Activated CD4-positive, alpha-beta memory T cell treated with anti-CD3 and anti-CD28 coated beads for 36 hours (primary cell): Measurements from ENCODE around the gene PLXNA4. TPM values are rescaled to one million over a fixed set of nuclear protein-coding genes. Genes with fewer than 3 reads are reported as not detected.
"Not testable (repeated sequence)": the region's sequence is repeated elsewhere in the genome, so short reads cannot be mapped to it uniquely, and the experiment has no call there.

Source experiments
- CTCF ChIA-PET: fragments of 350-600 bp; sonication (Branson Sonifier 250); formaldehyde crosslinking; loops from one replicate; lab custom pipeline; 2021; ENCODE audit warnings: antibody characterized with exemption, inconsistent platforms; lab: Charles Lee
- POLR2A ChIA-PET: fragments of 350-600 bp; sonication (Branson Sonifier 250); formaldehyde crosslinking; loops from one replicate; lab custom pipeline; 2021; ENCODE audit warnings: antibody characterized with exemption; lab: Charles Lee
- DNase-seq: peaks from one replicate; pipeline ENCODE4 v3.0.0-alpha.2; 2020
- H3K27ac Mint-ChIP-seq: one replicate; pipeline ENCODE4 v1.8.0; 2021; ENCODE audit warnings: mixed read lengths
- H3K27me3 Mint-ChIP-seq: one replicate; pipeline ENCODE4 v1.8.0; 2021; ENCODE audit warnings: mixed read lengths
- H3K36me3 Mint-ChIP-seq: one replicate; pipeline ENCODE4 v1.8.0; 2021; ENCODE audit warnings: mixed read lengths
- H3K4me1 Mint-ChIP-seq: one replicate; pipeline ENCODE4 v1.8.0; 2021; ENCODE audit warnings: low read depth, mixed read lengths
- H3K4me3 Mint-ChIP-seq: one replicate; pipeline ENCODE4 v1.8.0; 2021; ENCODE audit warnings: mild to moderate bottlenecking, mixed read lengths
- H3K9me3 Mint-ChIP-seq: one replicate; pipeline ENCODE4 v1.8.0; 2021; ENCODE audit warnings: mixed read lengths
- intact Hi-C: fragments of 100-400 bp; cut with micrococcal nuclease; formaldehyde crosslinking; loops from one replicate; pipeline ENCODE4 v1.15.1; 2023
- total RNA-seq, 2 experiments: library from RNA; stranded (reverse); gene quantifications; one replicate each; pipeline ENCODE4 v1.2.3, GENCODE V29; 2021

Gene PLXNA4
- total RNA-seq, 2 experiments from 2014 or later, result 0.17 to 0.24 TPM

DNA sequence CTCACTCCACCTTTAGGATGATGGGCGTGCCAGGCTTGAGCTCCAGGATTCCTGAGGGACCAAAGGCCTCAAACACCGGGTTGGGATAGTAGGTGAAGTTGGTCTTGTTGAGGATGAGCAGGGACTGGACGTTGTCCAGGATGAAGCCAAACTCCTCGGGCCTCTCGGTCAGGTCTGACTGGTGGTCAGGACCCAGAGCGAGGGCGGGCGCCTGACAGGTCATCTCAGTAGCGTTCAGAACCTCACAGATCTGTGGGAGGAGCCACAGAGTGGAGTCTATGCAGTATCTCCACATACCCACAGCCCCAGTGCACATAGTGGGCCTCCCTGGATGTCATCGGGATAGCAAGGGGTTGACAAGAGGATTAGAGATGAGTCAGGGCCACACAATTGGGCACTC, 394.9 kb downstream of the PLXNA4 start:
- ChIA-PET CTCF (no interaction called here), POLR2A (no interaction called here)
- Mint-ChIP-seq H3K4me3 (no peak overlapping the region), H3K36me3 (no peaks in the 10 kb centered on the region), H3K4me1 (no peaks in the 10 kb centered on the region), H3K27me3 (no peaks in the 10 kb centered on the region), H3K27ac (no peak overlapping the region), H3K9me3 (no peaks in the 10 kb centered on the region)
- no peak for DNase-seq
- intact Hi-C loops, result no loop called here

DNA sequence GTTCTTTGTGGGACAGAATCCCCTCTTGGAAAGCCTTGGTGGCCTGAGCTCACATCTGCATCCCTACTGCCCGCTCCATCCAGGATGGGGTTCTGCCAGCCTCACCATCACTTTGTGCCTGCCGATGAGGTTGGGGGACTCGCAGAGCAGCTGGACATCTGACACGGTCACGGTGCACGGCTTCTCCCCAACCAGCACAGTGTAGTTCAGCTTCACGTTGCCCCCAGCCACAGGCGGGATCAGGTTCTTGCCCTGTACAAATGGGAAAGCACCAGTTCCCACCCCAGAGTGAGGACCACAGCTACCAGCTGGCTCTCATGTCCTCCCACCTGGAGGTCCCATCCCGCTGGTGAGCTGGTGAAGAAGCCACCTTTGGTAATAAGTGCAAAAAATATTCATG, 395.8 kb downstream of the PLXNA4 start:
- no peak overlapping the region for H3K4me3 Mint-ChIP-seq
- H3K27me3 Mint-ChIP-seq, result no peaks in the 10 kb centered on the region
- intact Hi-C loops, result no loop called here
- no peak overlapping the region for H3K27ac Mint-ChIP-seq
- no peaks in the 10 kb centered on the region for H3K36me3 Mint-ChIP-seq
- no peaks in the 10 kb centered on the region for H3K9me3 Mint-ChIP-seq
- no peaks in the 10 kb centered on the region for H3K4me1 Mint-ChIP-seq
- no peak for DNase-seq
- ChIA-PET CTCF (no interaction called here), POLR2A (no interaction called here)

DNA sequence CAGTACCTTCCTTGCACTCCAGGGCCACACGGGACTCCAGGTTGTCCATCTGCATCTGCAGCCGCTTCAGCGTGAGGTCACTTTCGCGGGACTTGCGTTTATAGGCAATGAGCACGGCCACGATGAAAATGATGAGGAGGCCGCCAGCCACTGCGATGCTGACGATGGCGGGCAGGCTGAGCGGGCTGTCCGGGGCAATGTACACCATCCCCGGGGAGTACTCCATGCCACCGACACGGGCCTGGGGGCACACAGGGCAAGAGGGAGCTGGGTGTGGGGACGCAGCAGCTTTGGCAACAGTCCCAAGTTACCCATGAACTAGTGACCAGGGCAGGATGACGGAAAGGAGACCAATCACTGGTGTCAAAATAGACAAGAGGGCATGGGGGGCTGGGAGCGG, 396.6 kb downstream of the PLXNA4 start:
- no peaks in the 10 kb centered on the region for H3K27me3 Mint-ChIP-seq
- intact Hi-C loops, result no loop called here
- H3K27ac Mint-ChIP-seq, result no peak overlapping the region
- DNase-seq, result no peak
- no peaks in the 10 kb centered on the region for H3K4me1 Mint-ChIP-seq
- no peaks in the 10 kb centered on the region for H3K9me3 Mint-ChIP-seq
- CTCF ChIA-PET, result no interaction called here
- no peaks in the 10 kb centered on the region for H3K36me3 Mint-ChIP-seq
- H3K4me3 Mint-ChIP-seq, result no peak overlapping the region
- POLR2A ChIA-PET, result no interaction called here

DNA sequence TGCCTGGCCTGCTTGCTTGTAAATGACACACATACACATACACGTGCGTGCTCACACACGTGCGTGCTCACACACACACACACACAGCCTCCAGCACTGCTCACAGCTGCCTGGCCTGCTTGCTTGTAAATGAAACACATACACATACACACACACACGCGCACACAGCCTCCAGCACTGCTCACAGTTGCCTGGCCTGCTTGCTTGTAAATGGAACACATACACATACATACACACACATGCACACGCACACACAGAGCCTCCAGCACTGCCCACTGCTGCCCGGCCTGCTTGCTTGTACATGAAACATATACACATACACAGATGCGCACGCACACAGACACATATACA, 397.2 kb downstream of the PLXNA4 start:
- no peaks in the 10 kb centered on the region for H3K4me1 Mint-ChIP-seq
- no peak overlapping the region for H3K4me3 Mint-ChIP-seq
- no peak overlapping the region for H3K27ac Mint-ChIP-seq
- no peaks in the 10 kb centered on the region for H3K27me3 Mint-ChIP-seq
- DNase-seq, result no peak
- POLR2A ChIA-PET, result no interaction called here
- H3K9me3 Mint-ChIP-seq, result no peaks in the 10 kb centered on the region
- CTCF ChIA-PET, result no interaction called here
- H3K36me3 Mint-ChIP-seq, result no peaks in the 10 kb centered on the region
- intact Hi-C loops, result no loop called here

DNA sequence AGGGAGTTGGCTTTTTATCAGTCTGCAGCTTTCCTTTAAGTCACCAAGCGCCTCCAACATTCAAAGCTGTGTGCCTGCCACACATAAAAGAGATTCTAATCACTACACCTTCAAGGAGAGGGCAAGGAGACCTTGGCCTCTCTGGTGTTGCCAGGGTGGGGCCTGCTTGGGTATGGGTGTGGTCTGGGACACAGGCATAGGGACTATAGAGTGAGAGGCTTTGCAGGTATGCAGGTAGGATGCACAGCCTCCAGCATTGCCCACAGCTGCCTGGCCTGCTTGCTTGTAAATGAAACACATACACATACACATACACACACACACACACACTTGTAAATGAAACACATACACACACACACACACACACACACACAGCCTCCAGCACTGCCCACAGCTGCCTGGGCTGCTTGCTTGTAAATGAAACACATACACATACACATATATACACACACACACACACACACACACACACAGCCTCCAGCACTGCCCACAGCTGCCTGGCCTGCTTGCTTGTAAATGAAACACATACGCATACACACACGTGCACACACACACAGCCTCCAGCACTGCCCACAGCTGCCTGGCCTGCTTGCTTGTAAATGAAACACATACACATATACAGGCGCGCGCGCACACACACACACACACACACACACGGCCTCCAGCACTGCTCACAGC, 397.7 kb downstream of the PLXNA4 start:
- H3K36me3 Mint-ChIP-seq, H3K27ac Mint-ChIP-seq, CTCF ChIA-PET, POLR2A ChIA-PET, H3K9me3 Mint-ChIP-seq, DNase-seq, H3K4me1 Mint-ChIP-seq, H3K4me3 Mint-ChIP-seq, intact Hi-C loops, H3K27me3 Mint-ChIP-seq: not testable (repeated sequence)

DNA sequence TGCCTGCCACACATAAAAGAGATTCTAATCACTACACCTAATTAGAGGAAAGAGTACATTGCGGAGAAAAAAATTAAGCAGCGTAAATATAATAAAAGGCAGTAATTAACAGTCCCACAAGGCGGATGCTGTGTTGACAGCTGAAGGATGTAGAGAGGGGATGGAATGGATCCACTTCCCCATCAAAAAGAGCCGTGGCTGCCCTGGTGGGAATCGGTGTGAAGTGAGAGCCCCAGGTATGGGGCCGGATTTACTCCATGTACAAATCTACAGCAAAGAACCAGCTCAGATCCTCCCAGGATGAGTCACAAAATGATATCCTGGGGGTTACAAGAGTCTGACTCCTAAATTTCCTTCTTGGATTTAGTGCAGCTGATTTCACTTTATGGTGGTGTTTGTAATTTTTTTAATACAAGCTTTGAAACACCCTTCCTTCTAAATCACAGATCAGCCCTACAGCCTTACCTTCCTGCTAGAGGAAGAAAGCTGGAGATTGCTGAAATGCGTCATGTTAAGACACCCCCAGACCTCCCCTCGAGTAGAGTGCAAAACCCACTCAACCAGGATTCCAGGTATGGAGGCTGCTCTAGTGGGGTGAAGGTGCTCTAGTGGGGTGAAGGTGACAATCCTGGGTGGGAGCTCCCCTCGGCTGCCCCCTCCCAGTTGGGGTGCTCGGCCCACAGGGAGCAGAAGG, 398.4 kb downstream of the PLXNA4 start:
- no peak overlapping the region for H3K27ac Mint-ChIP-seq
- no peaks in the 10 kb centered on the region for H3K36me3 Mint-ChIP-seq
- no peaks in the 10 kb centered on the region for H3K4me1 Mint-ChIP-seq
- no peaks in the 10 kb centered on the region for H3K27me3 Mint-ChIP-seq
- no peak overlapping the region for H3K4me3 Mint-ChIP-seq
- no peaks in the 10 kb centered on the region for H3K9me3 Mint-ChIP-seq
- no peak for DNase-seq
- intact Hi-C loops, result no loop called here
- ChIA-PET POLR2A (no interaction called here), CTCF (no interaction called here)

DNA sequence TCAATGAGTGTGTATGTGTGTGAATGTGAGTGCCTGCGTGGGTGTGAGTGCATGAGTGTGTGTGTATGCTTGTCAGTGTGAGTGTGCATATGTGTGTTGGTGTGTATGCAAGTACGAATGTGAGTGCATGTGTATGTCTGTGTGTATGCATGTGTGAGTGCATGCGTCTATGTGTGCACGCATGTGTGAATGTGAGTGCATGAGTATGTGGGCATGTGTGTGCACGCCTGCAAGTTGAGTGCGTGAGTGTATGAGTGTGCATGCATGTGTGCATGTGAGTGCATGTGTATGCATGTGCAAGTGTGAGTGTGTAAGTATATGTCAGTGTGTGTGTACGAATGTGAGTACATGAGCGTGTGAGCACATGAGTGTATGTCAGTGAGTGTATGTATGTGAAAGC, 399.6 kb downstream of the PLXNA4 start:
- Mint-ChIP-seq H3K4me3 (no peak overlapping the region), H3K36me3 (no peaks in the 10 kb centered on the region), H3K27ac (no peak overlapping the region), H3K9me3 (no peaks in the 10 kb centered on the region), H3K27me3 (no peaks in the 10 kb centered on the region), H3K4me1 (no peaks in the 10 kb centered on the region)
- intact Hi-C loops, result no loop called here
- ChIA-PET POLR2A (no interaction called here), CTCF (no interaction called here)
- no peak for DNase-seq

DNA sequence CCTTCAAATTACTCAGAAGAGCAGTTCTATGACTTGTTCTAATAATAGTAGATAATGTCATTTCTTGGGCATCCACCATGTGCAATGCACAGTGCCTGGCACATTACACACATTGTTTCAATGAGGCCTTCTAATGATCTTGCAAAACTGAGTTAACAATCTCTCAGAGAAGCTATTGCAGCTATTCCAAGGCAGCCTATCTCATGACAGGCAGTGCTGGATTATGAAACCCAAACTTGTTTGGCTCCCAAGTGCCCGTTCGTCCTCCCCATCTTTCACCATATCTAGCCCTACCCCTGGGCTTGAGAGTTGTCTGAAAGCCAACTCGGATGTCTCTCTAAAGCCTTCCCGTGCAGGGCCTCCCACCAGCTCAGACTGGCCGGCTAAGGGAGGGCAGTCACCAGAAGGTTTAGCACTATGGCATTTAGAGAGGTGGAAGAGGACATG, 405.1 kb downstream of the PLXNA4 start:
- Mint-ChIP-seq H3K4me3 (no peak overlapping the region), H3K9me3 (no peaks in the 10 kb centered on the region), H3K36me3 (no peaks in the 10 kb centered on the region), H3K4me1 (no peaks in the 10 kb centered on the region), H3K27ac (no peak overlapping the region), H3K27me3 (no peaks in the 10 kb centered on the region)
- intact Hi-C loops, result no loop called here
- ChIA-PET POLR2A (no interaction called here), CTCF (no interaction called here)
- DNase-seq, result no peak

DNA sequence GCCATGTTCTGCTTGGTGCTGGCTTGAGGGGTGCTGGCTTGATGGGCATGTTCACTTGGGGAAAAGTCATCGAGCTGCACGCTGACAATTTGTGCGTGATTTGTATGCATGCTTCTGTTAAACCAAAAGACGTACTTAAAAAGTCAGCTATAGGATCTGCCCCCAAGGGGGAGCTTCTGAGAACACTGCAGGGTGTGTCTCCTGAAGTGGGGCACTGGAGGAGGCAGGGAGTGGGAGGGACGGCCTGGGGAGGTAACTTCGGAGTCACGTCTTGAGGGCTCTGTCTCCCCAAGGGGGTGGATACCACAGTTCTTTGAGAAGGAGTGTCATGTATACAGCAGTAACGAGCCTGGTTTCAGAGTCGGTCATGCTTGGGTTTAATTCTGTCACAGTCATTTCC, 406.5 kb downstream of the PLXNA4 start:
- POLR2A ChIA-PET, result no interaction called here
- no peaks in the 10 kb centered on the region for H3K36me3 Mint-ChIP-seq
- DNase-seq, result no peak
- no peaks in the 10 kb centered on the region for H3K4me1 Mint-ChIP-seq
- H3K27ac Mint-ChIP-seq, result no peak overlapping the region
- no peaks in the 10 kb centered on the region for H3K9me3 Mint-ChIP-seq
- CTCF ChIA-PET, result no interaction called here
- no peak overlapping the region for H3K4me3 Mint-ChIP-seq
- intact Hi-C loops, result no loop called here
- H3K27me3 Mint-ChIP-seq, result no peaks in the 10 kb centered on the region

DNA sequence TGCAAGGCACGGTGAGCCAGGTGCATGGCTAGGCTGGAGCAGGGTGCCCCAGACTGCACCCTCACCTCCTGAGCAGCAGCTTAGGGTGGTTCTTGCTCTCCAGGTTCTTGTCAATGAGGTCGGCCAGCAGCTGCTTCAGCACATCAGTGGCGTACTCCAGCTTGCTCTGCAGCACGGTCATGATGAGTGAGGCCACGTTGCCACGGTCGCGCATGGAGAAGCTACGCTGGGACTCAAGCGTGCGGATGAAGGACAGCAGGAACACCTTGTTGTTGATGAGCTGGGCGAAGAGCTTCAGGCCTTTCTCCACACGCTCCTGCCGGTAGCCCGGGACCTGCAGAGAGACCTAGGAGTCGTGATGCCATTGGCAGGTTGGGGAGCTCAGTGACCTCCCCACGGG, 408.0 kb downstream of the PLXNA4 start:
- Mint-ChIP-seq H3K4me1 (no peaks in the 10 kb centered on the region), H3K27ac (no peak overlapping the region), H3K36me3 (no peaks in the 10 kb centered on the region), H3K27me3 (no peaks in the 10 kb centered on the region), H3K9me3 (no peaks in the 10 kb centered on the region), H3K4me3 (no peak overlapping the region)
- CTCF ChIA-PET, result no interaction called here
- no peak for DNase-seq
- intact Hi-C loops, result no loop called here
- POLR2A ChIA-PET, result no interaction called here

DNA sequence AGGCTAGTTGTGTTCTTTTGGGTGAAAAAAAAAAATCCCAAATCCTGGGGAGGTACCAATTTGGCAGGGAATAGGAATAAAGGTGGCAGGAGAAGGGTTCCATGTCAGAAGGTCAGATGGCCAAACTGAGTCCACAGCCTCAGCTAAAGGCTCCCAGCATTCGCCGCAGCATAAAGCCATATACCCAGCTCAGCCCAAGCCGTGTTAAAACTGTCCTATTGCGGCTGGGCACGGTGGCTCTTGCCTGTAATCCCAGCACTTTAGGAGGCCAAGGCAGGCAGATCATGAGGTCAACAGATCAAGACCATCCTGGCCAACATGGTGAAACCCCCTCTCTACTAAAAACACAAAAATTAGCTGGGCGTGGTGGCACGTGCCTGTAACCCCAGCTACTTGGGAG, 410.6 kb downstream of the PLXNA4 start:
- H3K27me3 Mint-ChIP-seq, H3K27ac Mint-ChIP-seq, H3K9me3 Mint-ChIP-seq, POLR2A ChIA-PET, DNase-seq, H3K4me3 Mint-ChIP-seq, intact Hi-C loops, CTCF ChIA-PET, H3K4me1 Mint-ChIP-seq, H3K36me3 Mint-ChIP-seq: not testable (repeated sequence)

DNA sequence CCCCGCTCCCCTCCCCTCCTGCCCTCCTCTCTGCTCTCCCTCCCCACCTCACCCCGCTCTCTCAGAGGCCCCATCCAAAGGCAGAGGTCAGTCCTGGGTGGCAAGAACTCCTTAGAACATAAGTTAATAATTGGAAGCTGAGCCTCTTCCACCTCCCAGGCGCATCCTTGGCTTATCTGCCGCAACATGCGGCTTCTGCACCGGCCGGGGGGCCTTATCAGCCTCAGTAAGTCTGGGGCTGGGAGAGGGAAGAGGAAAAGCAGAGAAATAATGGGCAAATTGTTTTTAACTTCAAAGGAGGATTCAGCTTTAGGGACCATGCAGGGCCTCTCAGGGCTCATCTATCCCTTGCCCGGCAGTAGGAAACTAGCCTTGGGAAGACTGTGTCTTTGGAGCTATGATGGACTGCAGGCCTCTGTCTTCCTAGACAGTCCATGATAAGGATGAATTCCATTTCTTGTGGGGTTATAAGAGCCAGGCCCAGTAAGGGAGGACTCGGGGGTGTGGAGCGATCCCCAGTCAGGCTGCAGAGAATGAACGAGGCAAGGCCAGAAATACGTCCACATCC, 411.6 kb downstream of the PLXNA4 start:
- no peak overlapping the region for H3K4me3 Mint-ChIP-seq
- no peak overlapping the region for H3K27ac Mint-ChIP-seq
- ChIA-PET POLR2A (no interaction called here), CTCF (no interaction called here)
- no peaks in the 10 kb centered on the region for H3K9me3 Mint-ChIP-seq
- intact Hi-C loops, result no loop called here
- DNase-seq, result no peak
- no peaks in the 10 kb centered on the region for H3K4me1 Mint-ChIP-seq
- no peaks in the 10 kb centered on the region for H3K27me3 Mint-ChIP-seq
- H3K36me3 Mint-ChIP-seq, result no peaks in the 10 kb centered on the region

DNA sequence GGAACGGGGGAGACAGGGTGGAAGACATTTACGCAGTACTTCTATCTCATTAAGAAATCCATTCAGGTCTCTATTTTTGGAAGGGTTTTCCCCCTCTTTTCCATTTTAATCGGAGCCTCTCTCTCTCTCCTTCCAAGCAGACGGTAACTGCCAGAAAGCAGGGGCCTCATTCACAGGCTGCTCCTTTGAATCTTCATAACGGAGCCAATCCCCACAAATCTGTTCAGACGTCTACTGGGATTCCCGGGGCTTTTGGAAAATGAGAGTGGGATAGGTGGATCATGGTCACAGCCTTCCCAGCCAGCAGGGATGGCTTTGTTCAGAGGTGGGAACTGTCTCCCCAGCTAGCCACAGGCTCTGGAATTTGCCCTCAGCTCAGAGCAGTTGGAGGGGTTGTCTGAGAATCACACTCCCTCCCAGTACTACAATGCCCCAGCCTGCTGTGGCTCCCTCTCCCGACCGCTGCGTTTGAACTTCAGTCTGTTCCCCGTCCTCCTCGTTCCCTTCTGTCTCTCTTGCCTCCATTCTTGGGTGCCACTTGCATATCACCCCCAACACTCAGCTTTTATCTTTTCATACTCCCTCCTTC, 413.6 kb downstream of the PLXNA4 start:
- no peaks in the 10 kb centered on the region for H3K27me3 Mint-ChIP-seq
- ChIA-PET CTCF (no interaction called here), POLR2A (no interaction called here)
- H3K4me1 Mint-ChIP-seq, result no peaks in the 10 kb centered on the region
- no peaks in the 10 kb centered on the region for H3K9me3 Mint-ChIP-seq
- intact Hi-C loops, result no loop called here
- no peaks in the 10 kb centered on the region for H3K36me3 Mint-ChIP-seq
- no peak overlapping the region for H3K27ac Mint-ChIP-seq
- DNase-seq, result no peak
- H3K4me3 Mint-ChIP-seq, result no peak overlapping the region
